GM18909 (cell line): Measurements from ENCODE around the gene TYSND1.
"Not testable (repeated sequence)": the region's sequence is repeated elsewhere in the genome, so short reads cannot be mapped to it uniquely, and the experiment has no call there.

Experiments used
- ATAC-seq: cut with Tn5 transposase; IDR thresholded peaks from one replicate; pipeline ENCODE4 v1.9.1; 2021; ENCODE audit warnings: mild to moderate bottlenecking; ENCODE audit not compliant: unreplicated experiment, poor library complexity

Gene TYSND1

DNA sequence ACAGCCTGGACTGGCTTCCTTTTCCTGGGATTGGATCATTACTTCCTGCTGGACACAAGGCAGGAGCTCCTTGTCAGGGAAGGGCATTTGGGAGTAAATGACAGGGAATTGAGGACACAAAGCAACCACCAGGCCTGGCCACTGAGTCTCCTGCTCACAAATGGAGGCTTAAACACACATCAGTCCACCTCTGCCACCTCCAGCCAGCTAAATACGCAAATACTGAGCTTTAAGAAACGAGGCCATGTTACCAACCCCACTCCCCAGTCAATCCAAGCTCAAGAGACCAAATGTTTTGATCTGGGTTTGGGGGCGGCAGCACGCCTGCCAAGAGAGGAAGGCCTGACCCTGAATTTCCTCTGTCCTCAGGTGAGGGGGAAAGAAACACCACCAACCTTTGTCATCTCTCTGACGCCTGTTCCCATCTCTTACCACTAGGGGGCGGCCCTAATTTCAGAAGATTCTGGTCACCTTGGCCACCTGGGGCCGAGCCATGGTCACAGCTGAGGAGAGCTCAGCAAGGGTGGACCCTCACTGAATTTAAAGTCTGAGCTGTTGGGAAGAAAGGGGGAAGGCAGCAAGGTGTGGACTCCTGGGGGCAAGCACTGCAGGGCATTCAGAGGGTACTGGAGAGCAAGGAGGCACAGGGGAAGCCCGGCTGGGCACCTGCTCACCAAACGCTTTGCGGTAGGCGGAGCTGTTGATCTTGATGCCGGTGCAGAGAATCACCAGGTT lies 30.4 kb downstream of the TYSND1 start:
- no peak for ATAC-seq

DNA sequence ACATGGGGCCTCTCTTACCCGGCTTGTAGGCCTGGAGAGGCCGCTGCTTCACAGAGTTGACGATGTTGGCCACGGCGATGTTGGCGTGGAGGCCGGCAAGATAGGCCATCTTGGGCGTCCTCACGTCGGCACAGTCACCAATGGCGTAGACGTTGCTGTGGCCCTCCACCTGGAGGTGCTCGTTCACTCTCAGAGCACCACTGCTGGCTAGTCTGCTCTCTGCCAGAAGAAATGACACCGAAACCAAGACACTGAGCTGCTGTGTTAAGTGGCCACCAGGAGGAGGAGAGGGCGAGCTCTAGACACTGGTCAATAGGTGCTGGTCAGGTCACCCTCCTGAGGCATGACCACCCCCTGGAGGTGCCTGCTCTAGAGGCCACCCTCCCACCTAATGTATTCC lies 31.6 kb downstream of the TYSND1 start:
- ATAC-seq, result no peak

DNA sequence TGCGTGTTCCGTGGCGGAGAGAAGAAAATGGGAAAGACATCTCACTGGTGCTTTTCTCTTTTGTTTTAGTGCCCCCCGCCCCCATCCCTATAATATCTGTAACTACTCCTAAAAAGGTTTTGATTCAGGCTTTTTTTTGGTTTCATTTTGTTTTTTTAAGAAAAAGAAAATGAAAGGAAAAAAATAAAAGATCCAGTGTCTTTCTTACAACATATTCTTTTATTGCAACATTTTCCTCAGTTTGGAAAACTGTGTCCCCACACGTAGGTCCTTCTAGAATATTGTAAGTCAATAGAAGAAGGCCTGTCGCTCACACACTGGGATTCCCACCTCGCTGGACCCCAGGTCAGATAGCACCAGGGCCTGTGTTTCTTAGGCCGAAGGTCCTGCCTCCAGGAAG lies 34.4 kb downstream of the TYSND1 start:
- no peak for ATAC-seq

DNA sequence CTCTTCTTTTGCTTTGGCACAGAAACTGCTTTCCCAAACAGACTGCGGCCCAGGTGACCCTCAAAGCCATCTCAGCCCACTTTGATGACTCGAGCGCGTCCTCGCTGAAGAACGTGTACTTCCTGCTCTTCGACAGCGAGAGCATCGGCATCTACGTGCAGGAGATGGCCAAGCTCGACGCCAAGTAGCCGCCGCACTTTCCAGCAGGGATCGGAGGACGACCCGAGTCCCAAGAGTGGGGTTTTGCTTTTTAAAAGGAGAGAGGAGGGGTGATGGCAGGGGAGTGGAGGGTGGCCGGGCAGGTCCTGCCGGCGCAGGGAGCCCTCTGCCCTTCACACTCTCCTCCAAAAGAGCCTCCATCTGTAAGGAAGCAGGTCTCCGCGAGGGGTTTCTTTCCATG lies 35.0 kb downstream of the TYSND1 start:
- no peak for ATAC-seq

DNA sequence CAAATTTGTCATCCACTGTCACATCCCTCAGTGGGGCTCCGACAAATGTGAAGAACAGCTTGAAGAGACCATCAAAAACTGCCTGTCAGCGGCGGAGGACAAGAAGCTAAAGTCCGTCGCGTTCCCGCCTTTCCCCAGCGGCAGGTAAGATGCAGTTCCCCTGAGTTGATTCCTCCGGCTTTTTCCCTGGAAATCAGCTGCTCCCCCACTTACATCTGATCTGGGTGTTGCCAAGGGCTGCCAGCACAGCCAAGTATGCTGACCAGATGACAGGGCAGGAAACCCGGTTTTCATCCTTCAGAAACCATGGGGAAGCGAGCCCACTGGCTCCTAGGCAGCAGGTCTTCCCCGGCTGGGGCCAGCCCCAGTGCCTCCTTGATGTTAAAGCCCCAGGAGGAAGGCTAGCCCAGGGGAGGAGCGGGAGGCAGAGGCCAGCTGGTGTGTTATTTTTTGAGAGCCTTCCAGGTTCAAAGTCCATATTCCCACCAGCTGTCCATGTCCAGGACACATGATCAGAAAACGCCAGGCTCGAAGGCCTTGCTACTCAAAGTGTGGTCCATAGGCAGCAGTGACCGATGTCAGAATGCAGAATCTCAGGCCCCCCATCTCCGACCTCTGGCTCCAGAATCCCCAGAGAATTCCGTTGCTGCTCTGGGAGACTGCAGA lies 37.3 kb downstream of the TYSND1 start:
- no peak for ATAC-seq

DNA sequence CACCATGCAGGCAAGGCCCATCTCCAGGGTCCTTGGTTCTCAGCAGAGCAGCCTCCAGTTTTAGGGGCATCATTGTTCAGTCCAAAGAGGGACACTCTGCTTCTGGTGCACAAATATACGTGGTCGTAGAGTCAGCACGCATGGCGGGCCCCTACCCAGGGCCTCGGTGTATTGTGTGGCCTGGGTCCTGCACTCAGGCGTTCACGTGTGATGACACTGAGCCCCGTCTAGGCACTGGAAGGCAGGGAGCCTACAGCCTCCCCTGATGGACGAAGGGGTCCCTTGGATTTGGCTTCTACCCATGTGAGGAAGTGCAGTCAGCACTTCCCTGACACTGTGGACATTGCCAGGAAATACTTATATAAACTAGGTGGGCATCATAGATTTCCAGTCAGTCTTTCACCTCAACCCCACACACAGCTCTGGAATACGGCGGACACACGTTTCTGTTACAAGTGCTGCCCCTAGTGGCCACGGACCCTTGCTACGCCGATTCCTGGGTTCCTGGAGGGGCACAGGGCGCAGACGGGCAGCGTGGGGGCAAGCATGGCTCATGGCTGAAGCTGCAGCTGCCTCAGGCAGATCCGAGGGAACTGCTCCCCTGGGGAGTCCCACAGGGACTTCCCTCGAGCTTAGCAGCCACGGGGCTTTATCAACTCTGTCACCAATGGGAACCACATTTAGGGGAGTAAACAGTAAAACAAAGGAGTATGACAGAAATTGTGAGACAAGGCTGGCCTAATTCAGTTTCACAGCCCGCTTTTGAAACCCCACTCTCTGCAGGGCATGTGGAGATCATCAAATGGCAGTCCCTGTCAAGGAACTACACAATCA lies 39.3 kb downstream of the TYSND1 start:
- no peak for ATAC-seq

DNA sequence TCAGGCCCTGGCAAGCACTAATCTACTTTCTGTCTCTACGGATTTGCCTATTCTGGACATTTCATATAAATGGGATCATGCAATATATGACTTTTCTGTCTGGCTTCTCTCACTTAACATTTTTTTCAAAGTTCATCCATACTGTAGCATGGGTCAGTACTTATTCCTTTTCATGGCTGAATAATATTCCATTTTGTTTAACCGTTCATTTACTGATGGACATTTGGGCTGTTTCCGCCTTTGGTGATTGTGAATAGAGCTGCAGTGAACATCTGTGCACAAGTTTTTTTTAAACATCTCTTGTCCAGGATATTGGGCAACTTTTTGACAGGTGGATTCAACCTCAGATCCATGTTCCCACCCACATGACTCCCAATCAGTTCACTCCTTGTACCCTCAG lies 44.8 kb downstream of the TYSND1 start:
- ATAC-seq, result no peak

DNA sequence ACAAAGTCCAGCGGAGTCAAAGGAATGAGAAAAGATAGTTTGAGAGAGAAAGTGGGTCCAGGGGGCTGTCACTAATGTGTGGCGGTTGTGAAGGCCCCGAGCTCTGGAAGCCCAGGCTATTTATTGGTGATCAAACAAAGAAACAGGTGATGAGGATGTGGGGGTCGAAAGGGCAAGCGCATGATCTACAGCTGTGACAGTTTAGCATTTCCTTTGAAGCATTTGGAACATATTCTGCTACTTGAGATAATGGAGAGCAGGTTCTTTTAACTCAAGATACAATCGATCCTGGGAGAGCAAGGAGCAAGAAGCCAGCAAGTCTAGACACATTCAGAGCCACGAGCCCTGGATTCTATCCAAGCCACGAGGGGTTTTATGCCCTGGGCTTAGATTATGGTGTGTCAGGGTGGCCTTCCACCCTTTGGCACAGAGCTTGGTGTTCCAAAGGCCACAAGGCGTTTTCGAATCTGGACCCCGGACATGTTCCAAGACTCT lies 45.4 kb downstream of the TYSND1 start:
- ATAC-seq, result not testable (repeated sequence)

DNA sequence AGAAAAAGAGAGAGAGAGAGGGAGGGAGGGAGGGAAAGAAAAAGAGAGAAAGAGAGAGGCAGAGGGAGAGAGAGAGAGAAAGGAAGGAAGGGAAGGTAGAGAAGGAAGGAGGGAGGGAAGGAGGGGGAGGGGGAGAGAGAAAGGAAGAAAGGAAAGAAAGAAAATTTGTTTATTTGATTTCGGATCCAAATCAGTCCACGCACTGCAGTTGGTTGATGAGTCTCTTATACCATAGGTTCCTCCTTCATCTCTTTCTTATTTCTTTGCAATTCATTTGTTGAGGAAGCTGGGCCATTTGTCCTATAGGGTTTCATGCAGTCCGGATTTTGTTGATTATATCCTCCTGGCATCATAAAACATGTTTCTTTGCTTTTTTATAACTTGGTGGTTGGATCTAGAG lies 48.2 kb downstream of the TYSND1 start:
- no peak for ATAC-seq

DNA sequence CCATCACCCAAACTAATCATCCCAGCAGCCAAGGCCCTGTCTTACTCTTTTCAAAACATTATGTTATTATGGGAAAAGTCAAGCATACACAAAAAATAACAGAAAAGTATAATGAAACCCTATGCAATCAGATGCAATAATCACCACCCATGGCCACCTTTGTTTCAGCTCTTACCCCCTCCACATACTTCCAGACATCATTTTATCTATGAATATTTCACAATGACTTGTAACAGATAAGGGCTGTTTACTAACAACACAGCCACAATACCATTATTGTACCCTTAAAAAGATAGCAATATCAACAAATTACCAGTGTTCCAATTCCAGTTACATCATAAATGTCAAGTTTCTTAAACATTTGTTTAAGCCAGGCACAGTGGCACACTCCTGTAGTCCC lies 49.0 kb downstream of the TYSND1 start:
- ATAC-seq, result no peak

DNA sequence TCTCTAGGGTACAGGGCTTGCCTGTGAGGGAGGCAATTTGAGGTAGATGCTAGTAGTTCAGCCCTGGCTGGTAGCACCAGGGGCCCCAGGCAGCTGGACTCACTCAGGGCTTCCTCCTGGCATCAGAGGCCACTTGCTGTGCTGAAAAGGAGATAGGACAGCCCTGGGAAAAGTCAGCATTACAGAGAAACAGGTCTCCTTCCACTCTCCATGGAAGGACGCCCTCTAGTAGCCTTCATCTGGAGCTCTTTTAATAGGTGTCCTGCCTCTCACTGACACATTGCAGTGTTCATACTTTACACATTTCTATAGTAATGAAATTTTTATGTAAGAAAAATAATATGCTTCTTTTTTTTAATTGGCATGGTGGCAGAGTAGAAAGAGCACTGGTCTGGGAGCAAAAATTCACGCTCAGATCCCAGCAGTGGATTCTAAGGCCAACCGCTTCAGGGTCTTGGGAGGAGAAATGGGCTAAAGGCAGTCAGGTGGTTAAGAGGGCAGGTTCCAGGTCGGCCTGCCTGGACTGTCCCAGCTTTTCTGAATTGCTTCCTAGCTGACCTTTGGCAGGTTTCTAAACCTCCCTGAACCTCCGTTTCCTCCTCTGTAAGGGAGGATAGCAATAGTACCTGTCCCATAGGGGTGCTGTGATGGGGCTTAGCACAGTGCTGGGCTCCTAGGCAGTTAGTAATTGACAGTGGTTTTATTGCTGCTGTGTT lies 49.6 kb downstream of the TYSND1 start:
- ATAC-seq, result no peak

DNA sequence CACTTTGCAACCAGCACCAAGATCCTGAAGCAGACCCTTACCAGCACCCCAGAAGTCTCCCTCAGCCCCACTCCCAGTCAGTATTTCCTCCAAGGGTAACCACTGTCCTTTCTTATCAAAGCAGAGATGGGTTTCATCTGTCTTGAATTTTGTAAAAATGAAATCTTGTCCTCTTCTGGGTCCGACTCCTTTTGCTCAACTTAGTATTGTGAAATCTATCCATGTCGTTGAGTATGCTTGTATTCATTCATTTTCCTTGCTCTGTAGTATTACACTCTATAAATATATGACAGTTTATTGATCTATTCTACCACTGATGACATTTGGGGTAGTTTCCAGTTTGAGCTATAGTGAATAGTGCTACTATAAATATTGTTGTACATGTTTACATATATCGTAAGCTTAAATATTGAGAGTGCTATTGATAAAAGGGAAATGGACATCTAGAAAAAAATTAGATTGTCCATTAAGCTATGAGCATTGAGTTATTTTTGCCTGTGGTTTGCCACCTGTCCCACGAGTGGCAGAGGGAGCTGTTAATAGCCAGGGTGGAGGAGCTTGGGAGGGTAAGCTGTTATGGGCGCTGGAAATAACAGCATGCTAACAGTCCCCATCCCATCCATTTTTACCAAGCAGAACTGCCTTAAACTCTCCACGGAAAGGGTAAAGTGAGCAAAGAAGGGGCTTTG lies 50.3 kb downstream of the TYSND1 start:
- no peak for ATAC-seq

DNA sequence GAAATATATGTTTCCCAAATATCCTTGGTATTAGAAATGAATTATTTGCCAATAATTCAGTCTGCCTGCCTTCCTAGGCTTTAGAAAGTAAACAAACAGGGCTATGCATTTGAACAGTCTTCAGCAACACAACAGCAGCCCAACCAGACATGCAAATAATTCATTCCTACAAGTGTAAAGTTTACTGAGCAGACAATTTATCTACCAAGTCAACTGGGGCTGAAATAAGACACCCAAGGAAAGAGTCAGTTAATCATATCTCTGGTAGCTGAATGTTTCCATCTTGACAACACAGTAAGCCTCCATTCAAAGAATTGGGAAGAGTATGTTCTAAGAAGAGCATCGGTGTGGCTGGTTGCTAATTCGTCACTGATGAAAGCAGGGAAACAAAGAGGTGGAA lies 52.2 kb downstream of the TYSND1 start:
- no peak for ATAC-seq

DNA sequence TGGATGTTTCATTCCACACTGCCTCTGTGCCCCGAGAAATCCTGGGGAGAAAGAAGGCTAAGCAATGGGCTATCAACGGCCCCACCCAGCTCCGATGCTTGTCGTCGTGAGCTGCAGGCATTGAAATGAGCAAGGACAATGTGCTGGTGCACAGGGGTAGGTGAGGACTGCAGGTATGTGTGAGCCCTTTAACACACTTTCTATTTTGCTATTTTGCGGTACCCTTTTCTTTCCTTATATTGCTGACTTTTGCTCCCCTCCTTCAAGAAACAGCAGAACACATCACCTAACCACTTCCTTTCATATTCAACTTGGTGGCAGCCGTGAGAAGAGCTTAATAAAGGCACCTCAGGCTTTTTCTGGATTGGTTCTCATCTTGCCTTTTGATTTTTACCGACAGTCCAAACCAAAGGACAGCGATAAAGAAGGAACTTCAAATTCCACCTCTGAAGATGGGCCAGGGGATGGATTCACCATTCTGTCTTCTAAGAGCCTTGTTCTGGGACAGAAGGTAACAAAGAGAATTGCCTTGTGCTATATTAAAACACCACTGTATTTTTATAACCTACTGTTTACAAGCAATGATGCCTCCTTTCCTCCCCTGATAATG lies 53.1 kb downstream of the TYSND1 start:
- ATAC-seq, result no peak

DNA sequence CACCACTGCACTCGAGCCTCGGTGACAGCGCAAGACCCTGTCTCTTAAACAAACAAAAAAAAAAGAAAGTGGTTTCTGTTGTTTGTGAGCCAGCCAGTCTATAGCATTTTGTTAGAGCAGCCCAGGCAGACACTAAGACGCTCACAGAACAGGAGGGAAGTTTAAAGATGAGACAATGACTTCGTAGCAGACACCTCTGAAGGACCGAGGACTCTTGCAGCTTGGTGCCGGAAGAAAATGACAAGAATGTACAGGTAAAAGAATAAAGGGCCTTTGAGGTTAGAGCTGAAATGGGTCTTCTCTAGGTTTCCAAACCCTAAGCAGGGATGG lies 54.1 kb downstream of the TYSND1 start:
- ATAC-seq, result no peak

DNA sequence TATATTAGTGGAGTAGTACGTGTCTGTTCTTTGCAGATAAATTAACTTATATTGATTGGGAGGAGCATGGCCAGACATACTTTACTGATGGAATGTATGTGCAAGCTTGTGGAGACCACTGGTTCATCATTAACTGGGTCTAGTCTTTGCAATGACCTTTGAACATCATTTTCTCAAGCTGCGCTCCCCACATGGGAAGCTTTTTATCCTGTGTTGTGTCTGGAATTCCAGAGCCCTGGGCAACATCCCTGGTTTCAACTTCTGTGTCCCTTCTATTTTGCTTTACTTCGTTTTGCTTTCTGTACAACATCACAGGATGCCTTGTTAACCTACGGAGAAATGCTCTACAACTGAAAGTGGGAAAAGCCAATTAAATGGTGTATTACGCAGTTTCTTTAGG lies 55.5 kb downstream of the TYSND1 start:
- ATAC-seq, result no peak

DNA sequence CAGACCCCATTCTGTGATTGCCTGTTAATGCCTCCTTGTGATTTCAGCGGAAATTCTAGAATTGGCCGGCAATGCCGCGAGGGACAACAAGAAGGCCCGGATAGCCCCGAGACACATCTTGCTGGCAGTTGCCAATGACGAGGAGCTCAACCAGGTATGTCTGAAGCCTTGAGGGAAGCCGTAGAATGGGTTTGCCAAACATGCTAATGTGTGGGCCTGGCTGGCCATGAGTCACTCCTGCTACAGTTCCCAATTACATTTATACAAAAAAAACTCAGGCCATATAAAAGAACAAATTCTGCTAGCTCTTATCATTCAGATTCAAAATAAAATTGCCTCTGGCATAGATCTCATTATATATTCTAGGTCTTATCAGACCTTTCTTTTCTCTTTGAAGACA lies 56.5 kb downstream of the TYSND1 start:
- ATAC-seq, result no peak

DNA sequence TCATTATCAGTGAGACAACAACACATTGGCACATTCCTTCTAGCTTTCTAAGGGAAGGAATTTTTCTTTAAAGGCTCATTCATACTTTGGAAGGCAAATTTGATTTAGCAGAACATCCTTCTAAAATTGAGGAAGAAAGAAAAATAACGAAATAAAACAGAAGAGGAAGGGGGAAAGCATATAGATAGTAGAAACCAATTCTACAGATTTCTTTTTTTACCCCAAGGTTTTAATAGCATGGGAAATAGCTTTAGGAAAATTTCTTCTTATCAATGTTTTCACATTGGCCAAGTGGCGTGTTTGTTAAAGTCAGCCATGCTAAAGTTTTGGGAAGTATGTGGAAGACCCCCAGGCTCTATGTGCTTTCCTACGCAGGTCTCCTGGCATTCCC lies 58.2 kb downstream of the TYSND1 start:
- no peak for ATAC-seq
